Smooth muscle cell (in vitro differentiated cells): ENCODE data around the gene GNPTG. TPM values are rescaled to one million over a fixed set of nuclear protein-coding genes. Genes with fewer than 3 reads are reported as not detected.

ENCODE experiments used
- DNase-seq: peaks from one replicate; lab custom pipeline; 2025; ENCODE audit not compliant: unreplicated experiment; lab: John Stamatoyannopoulos, UW
- H2AFZ ChIP-seq: fragments of 200-600 bp; sonication (generic); 2 replicates; pipeline ENCODE4 v1.6.0; 2016; ENCODE audit warnings: antibody characterized with exemption, low read depth, mild to moderate bottlenecking
- H3F3A ChIP-seq: fragments of 200-600 bp; sonication (generic); 2 replicates; pipeline ENCODE4 v1.6.0; 2017; ENCODE audit warnings: antibody characterized with exemption, low read depth
- H3K27ac ChIP-seq: fragments of 200-600 bp; sonication (generic); 2 replicates; pipeline ENCODE4 v1.5.1; 2016; ENCODE audit warnings: low read depth, mild to moderate bottlenecking
- H3K27me3 ChIP-seq: fragments of 200-600 bp; sonication (generic); 2 replicates; pipeline ENCODE4 v1.6.1; 2016; ENCODE audit warnings: low read depth, mild to moderate bottlenecking
- H3K36me3 ChIP-seq: fragments of 200-600 bp; sonication (generic); 2 replicates; pipeline ENCODE4 v1.5.1; 2016; ENCODE audit warnings: low read depth
- H3K4me1 ChIP-seq: fragments of 200-600 bp; sonication (generic); 2 replicates; pipeline ENCODE4 v1.5.1; 2016; ENCODE audit warnings: low read depth
- H3K4me2 ChIP-seq: fragments of 200-600 bp; sonication (generic); 2 replicates; pipeline ENCODE4 v1.6.0; 2016; ENCODE audit warnings: mild to moderate bottlenecking
- H3K4me3 ChIP-seq: fragments of 200-600 bp; sonication (generic); 2 replicates; pipeline ENCODE4 v1.5.1; 2016; ENCODE audit warnings: mild to moderate bottlenecking
- H3K79me2 ChIP-seq: fragments of 200-600 bp; sonication (generic); 2 replicates; pipeline ENCODE4 v1.6.0; 2016; ENCODE audit warnings: low read depth, mild to moderate bottlenecking
- H3K9ac ChIP-seq: fragments of 200-600 bp; sonication (generic); 2 replicates; pipeline ENCODE4 v1.6.0; 2016; ENCODE audit warnings: low read depth
- H3K9me3 ChIP-seq: fragments of 200-600 bp; sonication (generic); replicated peaks from 2 replicates; pipeline ENCODE4 v1.5.1; 2016; ENCODE audit warnings: low read depth
- H4K20me1 ChIP-seq: fragments of 200-600 bp; sonication (generic); 2 replicates; pipeline ENCODE4 v1.6.0; 2016; ENCODE audit warnings: low read depth
- CTCF ChIP-seq: fragments of 200-600 bp; sonication (generic); IDR thresholded peaks from 2 replicates; pipeline ENCODE4 v1.5.1; 2017; ENCODE audit warnings: borderline replicate concordance, mild to moderate bottlenecking, antibody characterized with exemption; ENCODE audit not compliant: insufficient read depth, poor library complexity, severe bottlenecking
- WGBS: methylation state at CpG from one replicate; pipeline ENCODE4 v1.1.7; 2016; ENCODE audit warnings: low lambda C conversion rate; 5-methylcytosine and 5-hydroxymethylcytosine counted together
- polyA plus RNA-seq: library from polyadenylated mRNA; unstranded; fragments of >200 nt; fragmentation: Nextera tagmentation; extraction: Ambion mirVana; gene quantifications from 2 replicates; pipeline ENCODE4 v1.2.1, GENCODE V29; 2016
- total RNA-seq: library from RNA; depleted of rRNA; stranded (reverse); fragments of >200 nt; gene quantifications from 2 replicates; pipeline ENCODE4 v1.2.3, GENCODE V29; 2014

Gene GNPTG
- total and polyA plus RNA-seq, 2 experiments from 2014 or later: 28.0 to 73.3 TPM

GRCh38 chr16:1375741-1376410, 24.1 kb downstream of the GNPTG start:
- Histone ChIP-seq H3K27ac (no peak overlapping the region), H3K9ac (no peak overlapping the region), H3K36me3 (no peaks in the 10 kb centered on the region), H4K20me1 (peaks cover 26% of the 10 kb centered on the region), H3K4me1 (peaks cover 9% of the 10 kb centered on the region), H3F3A (no peaks in the 10 kb centered on the region), H3K79me2 (no peaks in the 10 kb centered on the region), H3K27me3 (no peaks in the 10 kb centered on the region), H3K4me2 (no peak overlapping the region), H2AFZ (no peak overlapping the region), H3K4me3 (no peak overlapping the region), H3K9me3 (no peaks in the 10 kb centered on the region)
- 96% methylated on average over 17 of the region's 19 CpGs for WGBS
- no peak for TF ChIP-seq CTCF
- no peak for DNase-seq

GRCh38 chr16:1377406-1378010, 25.8 kb downstream of the GNPTG start:
- no peak overlapping the region for H2AFZ ChIP-seq
- no peak overlapping the region for H3K27ac ChIP-seq
- H3F3A ChIP-seq: no peaks in the 10 kb centered on the region
- H3K9me3 ChIP-seq: no peaks in the 10 kb centered on the region
- no peaks in the 10 kb centered on the region for H3K27me3 ChIP-seq
- no peak overlapping the region for H3K4me3 ChIP-seq
- H3K4me1 ChIP-seq: peaks cover 9% of the 10 kb centered on the region
- DNase-seq: no peak
- TF ChIP-seq CTCF: no peak
- H3K4me2 ChIP-seq: no peak overlapping the region
- H3K36me3 ChIP-seq: no peaks in the 10 kb centered on the region
- WGBS: 93% methylated on average over 10 of the region's 10 CpGs
- no peak overlapping the region for H3K9ac ChIP-seq
- H3K79me2 ChIP-seq: no peaks in the 10 kb centered on the region
- H4K20me1 ChIP-seq: peaks cover 26% of the 10 kb centered on the region

- Histone ChIP-seq H2AFZ (no peak overlapping the region), H3K9me3 (no peaks in the 10 kb centered on the region), H3K27ac (no peak overlapping the region), H3K4me3 (peak overlapping the region; percentile 57), H4K20me1 (peaks cover 26% of the 10 kb centered on the region), H3K4me2 (peak overlapping the region; percentile 93), H3K4me1 (peaks cover 9% of the 10 kb centered on the region), H3K79me2 (no peaks in the 10 kb centered on the region), H3K27me3 (no peaks in the 10 kb centered on the region), H3F3A (no peaks in the 10 kb centered on the region), H3K9ac (peak overlapping the region; percentile 25), H3K36me3 (no peaks in the 10 kb centered on the region)
- 65% methylated on average over 25 of the region's 25 CpGs for WGBS
- DNase-seq: no peak
- TF ChIP-seq CTCF: no peak
Observed at GRCh38 chr16:1378087-1378803, 26.5 kb downstream of the GNPTG start.
